Endothelial cell (in vitro differentiated cells): Measurements from ENCODE around the gene CNP. TPM values are rescaled to one million over a fixed set of nuclear protein-coding genes. Genes with fewer than 3 reads are reported as not detected.

ENCODE experiments used
- DNase-seq: peaks from one replicate; pipeline ENCODE4 v3.0.0; 2021; ENCODE audit warnings: low spot score
- H3K27ac Mint-ChIP-seq: one replicate; pipeline ENCODE4 v1.8.0; 2021; ENCODE audit warnings: mixed read lengths, inconsistent platforms; ENCODE audit not compliant: unreplicated experiment
- H3K27me3 Mint-ChIP-seq: one replicate; pipeline ENCODE4 v1.8.0; 2021; ENCODE audit warnings: mild to moderate bottlenecking, moderate library complexity, mixed read lengths, inconsistent platforms; ENCODE audit not compliant: unreplicated experiment
- H3K36me3 Mint-ChIP-seq: one replicate; pipeline ENCODE4 v1.8.0; 2021; ENCODE audit warnings: mild to moderate bottlenecking, low read depth, mixed read lengths, inconsistent platforms; ENCODE audit not compliant: unreplicated experiment
- H3K4me1 Mint-ChIP-seq: one replicate; pipeline ENCODE4 v1.8.0; 2021; ENCODE audit warnings: mild to moderate bottlenecking, mixed read lengths, inconsistent platforms; ENCODE audit not compliant: unreplicated experiment
- H3K4me3 Mint-ChIP-seq: one replicate; pipeline ENCODE4 v1.8.0; 2021; ENCODE audit warnings: mild to moderate bottlenecking, mixed read lengths, inconsistent platforms; ENCODE audit not compliant: unreplicated experiment
- H3K9me3 Mint-ChIP-seq: one replicate; pipeline ENCODE4 v1.8.0; 2021; ENCODE audit warnings: mixed read lengths, inconsistent platforms; ENCODE audit not compliant: unreplicated experiment
- total RNA-seq: library from RNA; stranded (reverse); fragmentation: NEBNext Ultra II Directional; extraction: Animal tissue kit (Norgen Biotek cat#: 25700); gene quantifications from one replicate; pipeline ENCODE4 v1.2.1, GENCODE V29; 2021; ENCODE audit not compliant: unreplicated experiment
- TF ChIP-seq, protein P1 (sequence below): fragments of 200-600 bp; sonication (generic); IDR thresholded peaks from one replicate; pipeline ENCODE4 v1.5.0; 2021; ENCODE audit warnings: antibody characterized with exemption; ENCODE audit not compliant: unreplicated experiment

Gene CNP
- total RNA-seq, 1 donor from 2014 or later, result 82.1 TPM

DNA sequence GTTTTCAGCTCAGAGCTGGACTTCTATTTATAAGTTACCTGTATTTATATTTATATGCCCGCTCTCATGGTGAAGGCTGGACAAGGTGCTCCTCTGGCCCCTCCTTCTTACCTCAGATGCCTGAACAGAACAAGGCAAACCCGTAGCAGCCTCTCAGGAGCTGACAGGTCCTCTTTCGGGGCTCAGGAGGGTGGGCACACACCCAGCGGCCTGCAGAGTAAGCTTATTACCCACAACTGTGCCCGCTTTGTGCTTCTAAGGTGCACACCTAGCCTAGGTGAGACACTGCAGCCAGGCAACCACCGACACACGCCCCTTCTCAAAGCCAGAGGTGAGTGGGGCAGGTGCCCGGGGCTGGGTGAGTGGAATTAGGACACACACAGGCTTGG, 58.6 kb downstream of the CNP start:
- Mint-ChIP-seq H3K4me3 (peak overlapping the region; percentile 79), H3K4me1 (peaks cover 49% of the 10 kb centered on the region), H3K27ac (peak overlapping the region; percentile 99)

DNA sequence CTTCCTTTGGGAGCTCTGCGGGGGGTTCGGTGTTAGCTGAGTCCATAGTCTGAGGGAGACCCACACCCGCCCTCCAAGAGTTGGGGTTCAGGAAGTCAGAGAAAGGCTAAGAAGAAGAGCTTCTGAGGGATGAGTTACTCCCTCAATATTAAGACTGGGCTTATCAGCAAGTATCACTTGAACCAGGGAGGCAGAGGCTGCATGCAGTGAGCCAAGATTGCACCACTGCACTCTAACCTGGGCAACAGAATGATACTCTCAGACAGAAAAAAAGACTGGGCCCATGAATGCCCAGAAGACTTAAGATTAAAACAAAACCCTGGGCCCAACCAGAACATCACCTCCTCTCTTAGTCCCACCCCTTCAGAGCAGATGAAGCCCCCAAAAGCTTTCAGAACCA, 59.3 kb downstream of the CNP start:
- Mint-ChIP-seq H3K27ac (peak overlapping the region; percentile 48), H3K9me3 (no peaks in the 10 kb centered on the region), H3K36me3 (peaks cover 26% of the 10 kb centered on the region), H3K4me1 (peaks cover 41% of the 10 kb centered on the region), H3K27me3 (peaks cover 11% of the 10 kb centered on the region), H3K4me3 (no peak overlapping the region)
- TF ChIP-seq, protein P1, sequence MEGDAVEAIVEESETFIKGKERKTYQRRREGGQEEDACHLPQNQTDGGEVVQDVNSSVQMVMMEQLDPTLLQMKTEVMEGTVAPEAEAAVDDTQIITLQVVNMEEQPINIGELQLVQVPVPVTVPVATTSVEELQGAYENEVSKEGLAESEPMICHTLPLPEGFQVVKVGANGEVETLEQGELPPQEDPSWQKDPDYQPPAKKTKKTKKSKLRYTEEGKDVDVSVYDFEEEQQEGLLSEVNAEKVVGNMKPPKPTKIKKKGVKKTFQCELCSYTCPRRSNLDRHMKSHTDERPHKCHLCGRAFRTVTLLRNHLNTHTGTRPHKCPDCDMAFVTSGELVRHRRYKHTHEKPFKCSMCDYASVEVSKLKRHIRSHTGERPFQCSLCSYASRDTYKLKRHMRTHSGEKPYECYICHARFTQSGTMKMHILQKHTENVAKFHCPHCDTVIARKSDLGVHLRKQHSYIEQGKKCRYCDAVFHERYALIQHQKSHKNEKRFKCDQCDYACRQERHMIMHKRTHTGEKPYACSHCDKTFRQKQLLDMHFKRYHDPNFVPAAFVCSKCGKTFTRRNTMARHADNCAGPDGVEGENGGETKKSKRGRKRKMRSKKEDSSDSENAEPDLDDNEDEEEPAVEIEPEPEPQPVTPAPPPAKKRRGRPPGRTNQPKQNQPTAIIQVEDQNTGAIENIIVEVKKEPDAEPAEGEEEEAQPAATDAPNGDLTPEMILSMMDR, result no peak
- DNase-seq, result no peak

More for the DNA sequence above, 58.6 kb downstream of the CNP start:
- Mint-ChIP-seq H3K27me3 (peaks cover 14% of the 10 kb centered on the region), H3K36me3 (peaks cover 32% of the 10 kb centered on the region), H3K9me3 (no peaks in the 10 kb centered on the region)
- TF ChIP-seq, protein P1, result peak; percentile 55
- no peak for DNase-seq

DNA sequence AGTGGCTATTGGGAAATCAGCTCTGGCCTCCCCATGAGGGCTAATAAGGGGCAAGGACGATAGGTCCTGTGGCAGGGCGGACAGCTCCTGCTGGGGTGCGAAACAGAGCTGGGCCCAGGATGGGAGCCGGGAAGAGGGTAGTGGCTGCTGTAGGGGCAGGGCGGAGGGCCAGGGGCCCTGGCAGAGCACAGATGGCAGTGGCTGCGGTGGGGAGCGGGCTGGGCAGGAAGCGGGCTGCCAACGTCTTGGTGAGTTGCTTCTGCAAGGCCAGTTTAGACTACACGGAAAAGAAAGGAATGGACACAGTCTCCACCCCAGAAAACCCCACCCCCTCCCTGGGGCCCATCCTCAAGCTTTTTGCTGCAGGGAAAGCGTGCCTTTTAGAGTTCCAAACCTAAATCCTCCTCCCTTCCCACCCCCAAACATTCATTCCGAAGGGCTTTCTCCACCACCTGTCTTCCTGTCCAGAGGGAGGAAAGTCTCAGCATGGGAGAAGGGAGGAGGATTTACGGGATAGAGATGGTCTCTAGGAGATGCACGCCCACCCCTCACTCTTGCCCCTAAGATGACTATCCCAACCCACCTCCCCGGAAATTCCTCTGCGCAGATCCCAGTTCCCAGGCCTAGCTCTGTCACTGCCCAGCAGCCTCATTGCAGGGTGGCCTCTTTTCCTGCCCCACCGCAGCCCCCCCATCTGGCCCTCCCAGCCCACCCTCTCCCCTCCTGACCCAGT, 60.4 kb downstream of the CNP start:
- H3K9me3 Mint-ChIP-seq, result no peaks in the 10 kb centered on the region
- H3K27me3 Mint-ChIP-seq, result peaks cover 6% of the 10 kb centered on the region
- peaks cover 21% of the 10 kb centered on the region for H3K36me3 Mint-ChIP-seq
- H3K4me3 Mint-ChIP-seq, result no peak overlapping the region
- TF ChIP-seq, protein P1, result no peak
- H3K27ac Mint-ChIP-seq, result no peak overlapping the region
- DNase-seq, result no peak
- peaks cover 35% of the 10 kb centered on the region for H3K4me1 Mint-ChIP-seq

Other genes with a start within 250 kb of the CNP start
- gene HAP1, start 232.2 kb upstream of the CNP start, total RNA-seq, result 18.1 TPM
- gene JUP, start 180.1 kb upstream of the CNP start, total RNA-seq, result 330 TPM
- 22.6 TPM for gene P3H4, start 154.8 kb upstream of the CNP start, total RNA-seq
- gene FKBP10, start 153.8 kb upstream of the CNP start, total RNA-seq, result 167 TPM
- gene NT5C3B, start 130.6 kb upstream of the CNP start, total RNA-seq, result 79.9 TPM
- not detected for gene KLHL10, start 129.0 kb upstream of the CNP start, total RNA-seq
- gene KLHL11, start 101.4 kb upstream of the CNP start, total RNA-seq, result 9.0 TPM
- 376 TPM for gene ACLY, start 47.8 kb upstream of the CNP start, total RNA-seq
- 2.2 TPM for gene ODAD4, start 36.2 kb upstream of the CNP start, total RNA-seq
- 92.8 TPM for gene DNAJC7, start 50.6 kb downstream of the CNP start, total RNA-seq
- gene NKIRAS2, start 53.3 kb downstream of the CNP start, total RNA-seq, result 67.4 TPM
- 1.6 TPM for gene C17orf113, start 83.8 kb downstream of the CNP start, total RNA-seq
- gene ZNF385C, start 131.7 kb downstream of the CNP start, total RNA-seq, result 1.3 TPM
- gene DHX58, start 145.9 kb downstream of the CNP start, total RNA-seq, result 0.41 TPM
- gene KAT2A, start 154.6 kb downstream of the CNP start, total RNA-seq, result 22.8 TPM
- gene HSPB9, start 156.0 kb downstream of the CNP start, total RNA-seq, result not detected
- gene RAB5C, start 188.2 kb downstream of the CNP start, total RNA-seq, result 144 TPM
- 0.08 TPM for gene KCNH4, start 214.3 kb downstream of the CNP start, total RNA-seq
- not detected for gene HCRT, start 218.7 kb downstream of the CNP start, total RNA-seq
- gene GHDC, start 227.7 kb downstream of the CNP start, total RNA-seq, result 7.2 TPM